Aorta (tissue), 5 donors: ENCODE measurements around the gene OAF. TPM values are rescaled to one million over a fixed set of nuclear protein-coding genes. Genes with fewer than 3 reads are reported as not detected.
"Not testable (repeated sequence)": the region's sequence is repeated elsewhere in the genome, so short reads cannot be mapped to it uniquely, and the experiment has no call there.

ENCODE experiments used
- ATAC-seq: fragments of 200-7000 bp; cut with Tn5 transposase; one replicate; pipeline ENCODE4 v1.9.1; 2022; ENCODE audit warnings: moderate library complexity; ENCODE audit not compliant: low FRiP score
- DNase-seq, 2 donors: peaks; one replicate each; pipeline ENCODE4 v3.0.0-alpha.2; 2020
- H3K27ac ChIP-seq, 2 donors: one replicate each; pipeline ENCODE4 v1.5.1; 2013; ENCODE audit warnings: low read length in 2 of 2, mild to moderate bottlenecking in 2 of 2, moderate library complexity in 2 of 2, control low read depth in 1 of 2, inconsistent platforms in 1 of 2, low read depth in 1 of 2
- H3K27me3 ChIP-seq, 2 donors: one replicate each; pipeline ENCODE4 v1.6.1; 2013; ENCODE audit warnings: control low read depth in 1 of 2, low read length in 1 of 2, mild to moderate bottlenecking in 1 of 2, moderate library complexity in 1 of 2; ENCODE audit not compliant: insufficient read depth in 2 of 2, control insufficient read depth in 1 of 2
- H3K36me3 ChIP-seq, 2 donors: one replicate each; pipeline ENCODE4 v1.6.1; 2013; ENCODE audit warnings: control low read depth in 1 of 2, low read length in 1 of 2, mild to moderate bottlenecking in 1 of 2; ENCODE audit not compliant: insufficient read depth in 2 of 2, control insufficient read depth in 1 of 2
- H3K4me1 ChIP-seq, 2 donors: one replicate each; pipeline ENCODE4 v1.6.1; 2013; ENCODE audit warnings: low read length in 2 of 2, control low read depth in 1 of 2, mild to moderate bottlenecking in 1 of 2, moderate library complexity in 1 of 2; ENCODE audit not compliant: insufficient read depth in 2 of 2, control insufficient read depth in 1 of 2
- H3K4me3 ChIP-seq, 2 donors: one replicate each; pipeline ENCODE4 v1.5.1; 2013; ENCODE audit warnings: low read length in 2 of 2, control low read depth in 1 of 2, mild to moderate bottlenecking in 1 of 2
- H3K9me3 ChIP-seq: one replicate; pipeline ENCODE4 v1.6.1; 2013; ENCODE audit warnings: mild to moderate bottlenecking, low read length; ENCODE audit not compliant: control insufficient read depth
- WGBS, 2 donors: extraction: QIAGEN DNeasy Blood & Tissue Kit; methylation state at CpG; one replicate each; pipeline ENCODE4 v1.1.7; 2013; 5-methylcytosine and 5-hydroxymethylcytosine counted together
- intact Hi-C, 2 donors: fragments of 100-400 bp; cut with DNase I; formaldehyde crosslinking; loops; one replicate each; pipeline versions ENCODE4 v1.14.2 to v1.15.0; 2022
- polyA plus RNA-seq, 2 donors: library from polyadenylated mRNA; stranded (reverse); fragments of 200-250 nt; gene quantifications; one replicate each; pipeline ENCODE4 v1.2.3, GENCODE V29; 2013
- total RNA-seq, 2 donors: library from RNA; stranded (reverse); fragmentation: NEBNext Ultra II Directional; extraction: Animal tissue kit (Norgen Biotek cat#: 25700); gene quantifications; one replicate each; pipeline ENCODE4 v1.2.1, GENCODE V29; 2021
- donor health status: healthy with polysubstance abuse.
- donor health status: Bipolar disorder and iron deficiency.
- donor health status: DM: no; HTN: no; CAD: no.
- donor health status: DM: no; HTN: no; CAD: no.
- donor health status: DM: yes; HTN: yes; CAD: no.

The OAF gene
- total and polyA plus RNA-seq, 4 donors, result 4.8 to 79.1 (median 16.5) TPM

DNA sequence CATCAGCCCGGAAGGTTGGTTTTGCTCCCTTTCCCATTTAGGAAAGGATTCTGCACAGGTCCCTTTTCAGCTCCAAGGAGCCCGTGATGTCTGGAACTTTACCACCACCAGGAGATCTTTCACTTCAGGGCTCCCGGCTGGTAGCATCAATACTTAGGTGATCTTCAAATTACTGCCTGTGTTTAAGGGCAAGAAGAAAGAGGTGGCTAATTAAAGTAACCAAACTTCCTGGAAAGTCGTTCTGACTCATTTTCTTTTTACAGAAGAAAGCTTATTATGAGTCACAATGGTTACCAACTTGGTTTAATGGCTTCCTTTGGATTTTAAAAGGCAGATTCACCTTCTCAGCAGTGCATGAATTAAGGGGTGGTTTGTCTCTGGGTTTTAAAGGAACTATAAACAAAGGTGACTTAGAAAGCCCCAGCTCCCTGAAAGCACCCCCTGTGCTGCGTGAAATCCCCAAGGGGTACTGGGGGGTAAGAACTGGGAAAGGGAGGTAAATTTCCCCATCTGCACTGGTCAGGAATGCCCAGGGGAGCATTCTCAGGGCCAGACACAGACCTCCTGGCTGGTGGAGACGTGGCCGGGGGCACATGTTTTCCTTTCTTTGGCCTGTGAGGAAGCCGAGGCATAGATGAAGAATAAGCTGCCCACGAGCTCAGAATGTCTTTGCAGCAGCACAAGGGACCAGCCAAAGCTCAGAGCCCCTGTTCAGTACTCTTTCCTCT, 37.9 kb downstream of the OAF start:
- WGBS, 2 donors, result 56 to 65% methylated on average over 9 of the region's 9 CpGs
- Histone ChIP-seq H3K36me3 (no peaks in the 10 kb centered on the region), H3K27me3 (no peaks in the 10 kb centered on the region)

DNA sequence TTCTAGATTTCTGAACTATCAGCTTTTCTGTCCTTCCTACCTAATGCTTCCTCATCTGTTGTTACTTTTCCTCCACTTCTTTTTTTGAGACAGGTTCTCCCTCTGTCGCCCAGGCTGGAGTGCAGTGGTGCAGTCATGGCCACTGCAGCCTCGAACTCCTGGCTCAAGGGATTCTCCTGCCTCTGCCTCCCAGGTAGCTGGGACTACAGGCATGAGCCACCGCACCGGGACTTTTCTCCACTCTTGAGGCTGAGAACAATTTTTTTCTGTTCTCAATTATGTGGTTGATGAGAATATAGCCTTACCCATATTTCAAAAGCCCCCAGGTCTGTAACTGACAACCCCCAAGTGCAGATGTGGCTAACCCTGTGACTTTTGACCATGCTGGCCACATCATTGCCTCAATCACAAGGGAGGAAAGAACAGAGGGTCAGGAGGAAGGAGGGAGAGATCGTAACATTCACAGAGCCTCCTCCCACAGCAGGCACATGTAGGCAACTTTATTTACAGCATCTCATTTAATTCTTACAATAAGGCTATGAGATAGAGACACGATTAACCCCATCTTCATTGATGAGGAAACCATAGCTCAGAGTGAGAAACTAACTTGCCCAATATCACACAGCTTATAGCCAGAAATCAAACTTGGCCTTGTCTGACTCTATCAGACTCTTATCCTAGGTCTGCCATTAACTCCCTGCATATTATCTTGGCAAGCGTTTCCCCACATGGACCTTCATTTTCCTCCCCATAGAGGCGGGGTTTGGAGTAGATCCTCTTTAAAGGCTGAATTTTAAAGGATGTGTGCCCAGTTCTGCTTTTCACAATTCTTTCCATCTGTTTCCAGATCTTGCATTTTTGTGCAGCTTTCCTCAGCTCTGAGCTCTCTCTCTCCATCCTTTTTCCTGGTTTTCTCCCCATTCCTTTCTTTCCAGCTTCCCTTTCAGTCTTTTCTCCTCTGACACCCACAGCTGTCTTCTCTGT, 38.7 kb downstream of the OAF start:
- H3K27ac ChIP-seq, result no peak overlapping the region
- H3K4me1 ChIP-seq, result no peaks in the 10 kb centered on the region
- 76 to 82% methylated on average over 8 of the region's 8 CpGs for WGBS, 2 donors
- ATAC-seq, result no peak
- intact Hi-C loops, result loop anchor here in 1 of 2 donors (10.0 kb wide), 1 partner anchor 705 kb away; no protein-coding TSS in a partner anchor
- no peaks in the 10 kb centered on the region for H3K36me3 ChIP-seq
- H3K27me3 ChIP-seq, result no peaks in the 10 kb centered on the region
- DNase-seq, result no peak
- no peak overlapping the region for H3K4me3 ChIP-seq
- H3K9me3 ChIP-seq, result no peaks in the 10 kb centered on the region

More for the DNA sequence above, 37.9 kb downstream of the OAF start:
- ATAC-seq, result no peak
- no peak overlapping the region for H3K27ac ChIP-seq
- H3K4me1 ChIP-seq, result no peaks in the 10 kb centered on the region
- DNase-seq, result no peak
- H3K9me3 ChIP-seq, result no peaks in the 10 kb centered on the region
- intact Hi-C loops, result loop anchor here in 1 of 2 donors (10.0 kb wide), 1 partner anchor 706 kb away; no protein-coding TSS in a partner anchor
- H3K4me3 ChIP-seq, result no peak overlapping the region

DNA sequence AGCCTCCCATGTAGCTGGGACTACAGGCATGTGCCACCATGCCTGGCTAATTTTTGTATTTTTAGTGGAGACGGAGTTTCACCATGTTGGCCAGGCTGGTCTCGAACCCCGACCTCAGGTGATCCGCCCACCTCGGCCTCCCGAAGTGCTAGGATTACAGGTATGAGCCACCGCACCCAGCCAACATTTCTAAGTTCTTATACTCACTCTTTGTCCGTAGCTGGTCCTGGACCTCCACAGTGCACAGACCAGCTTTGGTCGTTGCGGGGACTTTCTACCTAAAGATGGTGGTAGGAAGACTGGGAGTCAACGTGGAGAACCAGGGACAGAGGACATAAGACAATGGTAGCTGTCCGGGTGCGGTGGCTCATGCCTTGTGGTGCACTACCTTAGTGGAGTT, 42.5 kb downstream of the OAF start:
- H3K4me1 ChIP-seq, ATAC-seq, DNase-seq, H3K36me3 ChIP-seq, H3K4me3 ChIP-seq, H3K27me3 ChIP-seq, intact Hi-C loops, H3K9me3 ChIP-seq, H3K27ac ChIP-seq: not testable (repeated sequence)
- 94 to 97% methylated on average over 13 of the region's 13 CpGs for WGBS, 2 donors

DNA sequence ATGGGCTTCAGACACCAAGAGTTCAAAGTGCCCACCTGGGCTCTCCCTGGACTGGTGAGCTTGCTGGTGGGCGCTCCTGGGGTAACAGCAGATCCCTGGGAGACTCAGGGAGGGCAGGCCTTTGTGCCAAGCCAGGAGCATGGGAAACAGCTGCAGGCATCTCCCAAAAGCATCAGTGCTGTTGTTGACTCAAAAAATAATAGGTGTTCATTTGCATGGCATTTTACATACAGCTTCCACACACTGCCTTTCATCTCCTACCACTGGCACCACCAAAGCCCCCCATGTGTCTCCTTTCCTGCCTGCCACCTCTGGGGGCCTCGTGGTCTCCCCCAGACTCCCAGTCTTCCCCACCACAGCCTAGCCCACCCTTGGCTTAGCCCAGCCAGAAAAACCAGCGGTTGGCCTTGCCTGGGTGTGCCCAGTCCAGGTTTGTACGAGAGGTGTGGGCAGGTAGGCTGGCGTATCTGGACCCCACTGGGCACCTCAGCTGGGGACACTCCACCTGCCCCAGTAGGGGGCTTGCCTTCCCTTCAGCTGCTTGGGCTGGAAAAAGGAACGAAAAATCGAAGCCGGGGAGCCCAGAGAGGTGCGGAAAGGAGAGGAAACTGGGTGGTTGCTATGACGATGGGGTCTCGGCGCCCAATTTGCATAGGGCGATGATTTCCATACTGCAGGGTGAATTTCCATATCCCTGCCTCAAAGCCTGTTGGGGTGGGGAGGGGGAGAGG, 44.1 kb downstream of the OAF start:
- H3K4me1 ChIP-seq, result no peaks in the 10 kb centered on the region
- 16 to 22% methylated on average over 13 of the region's 13 CpGs for WGBS, 2 donors
- H3K9me3 ChIP-seq, result no peaks in the 10 kb centered on the region
- ATAC-seq, result no peak
- intact Hi-C loops, result no loop called here
- H3K4me3 ChIP-seq, result no peak overlapping the region
- no peak for DNase-seq
- no peaks in the 10 kb centered on the region for H3K27me3 ChIP-seq
- H3K36me3 ChIP-seq, result no peaks in the 10 kb centered on the region
- no peak overlapping the region for H3K27ac ChIP-seq

DNA sequence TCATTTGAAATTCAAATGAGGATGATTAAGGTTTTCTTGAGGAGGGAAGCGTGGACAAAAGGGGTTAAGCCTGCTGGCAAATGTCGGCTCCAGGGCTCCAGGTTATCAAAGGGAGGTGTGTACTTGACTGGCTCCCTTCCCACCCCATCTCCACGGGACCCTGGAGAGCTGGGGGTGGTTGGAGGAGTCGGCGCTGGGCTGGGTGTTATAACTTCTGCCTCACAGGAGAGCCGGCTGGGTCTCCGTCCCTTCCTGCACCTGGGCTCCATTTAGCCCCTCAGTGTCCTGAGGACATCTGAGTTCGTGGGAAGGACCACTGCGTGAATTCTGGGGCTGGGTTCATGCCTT, 44.7 kb downstream of the OAF start:
- H3K27ac ChIP-seq, result no peak overlapping the region
- H3K36me3 ChIP-seq, result no peaks in the 10 kb centered on the region
- no peaks in the 10 kb centered on the region for H3K4me1 ChIP-seq
- no peaks in the 10 kb centered on the region for H3K9me3 ChIP-seq
- ATAC-seq (no peak), DNase-seq (no peak)
- intact Hi-C loops, result no loop called here
- 11 to 22% methylated on average over 9 of the region's 9 CpGs for WGBS, 2 donors
- no peaks in the 10 kb centered on the region for H3K27me3 ChIP-seq
- H3K4me3 ChIP-seq, result no peak overlapping the region

DNA sequence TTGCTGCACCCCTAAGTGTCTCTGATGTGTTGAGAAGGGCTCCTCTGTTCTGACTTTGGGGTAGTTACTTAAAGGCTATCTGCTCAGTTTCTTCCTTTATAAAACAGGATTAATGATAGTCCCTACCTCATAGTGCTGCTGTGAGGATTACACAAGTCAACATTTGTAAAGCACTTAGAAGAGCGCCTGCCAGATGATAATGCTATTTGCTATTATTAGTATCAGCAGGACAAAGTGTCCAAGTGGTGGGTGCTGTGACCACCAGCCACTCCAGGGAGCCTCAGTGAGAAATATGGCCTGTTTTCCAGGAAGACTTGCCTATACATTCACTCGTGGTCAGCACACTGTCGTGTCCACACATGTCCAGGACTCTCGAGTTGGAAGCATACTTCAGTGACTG, 45.3 kb downstream of the OAF start:
- Histone ChIP-seq H3K4me3 (no peak overlapping the region), H3K36me3 (no peaks in the 10 kb centered on the region), H3K9me3 (no peaks in the 10 kb centered on the region), H3K4me1 (no peaks in the 10 kb centered on the region), H3K27me3 (no peaks in the 10 kb centered on the region), H3K27ac (no peak overlapping the region)
- ATAC-seq (no peak), DNase-seq (no peak)
- intact Hi-C loops, result no loop called here
- WGBS, 2 donors, result 61 to 65% methylated on average over 4 of the region's 4 CpGs

DNA sequence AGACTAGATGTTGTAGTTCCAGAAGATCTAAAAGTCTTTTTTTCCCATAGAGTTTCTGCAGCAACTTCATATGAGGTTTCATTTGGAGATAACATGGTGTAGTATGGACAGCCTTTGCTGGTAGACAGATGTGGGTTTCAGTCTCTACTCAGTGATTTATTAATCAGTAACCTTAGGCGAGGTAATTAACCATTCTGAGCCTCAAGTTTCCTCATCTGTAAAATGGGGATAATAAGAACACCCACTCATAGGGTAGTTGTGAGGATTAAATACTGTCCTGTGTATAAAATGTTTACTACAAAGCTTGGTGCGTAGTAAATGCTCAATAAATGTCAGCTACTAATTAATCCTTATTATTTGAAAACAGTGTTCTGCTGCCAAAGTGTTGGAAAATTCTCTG, 45.9 kb downstream of the OAF start:
- H3K27me3 ChIP-seq, result no peaks in the 10 kb centered on the region
- H3K4me3 ChIP-seq, result no peak overlapping the region
- ATAC-seq, result no peak
- no peaks in the 10 kb centered on the region for H3K9me3 ChIP-seq
- intact Hi-C loops, result no loop called here
- 88 to 90% methylated on average over 2 of the region's 2 CpGs for WGBS, 2 donors
- DNase-seq, result no peak
- H3K36me3 ChIP-seq, result no peaks in the 10 kb centered on the region
- H3K27ac ChIP-seq, result no peak overlapping the region
- no peaks in the 10 kb centered on the region for H3K4me1 ChIP-seq

DNA sequence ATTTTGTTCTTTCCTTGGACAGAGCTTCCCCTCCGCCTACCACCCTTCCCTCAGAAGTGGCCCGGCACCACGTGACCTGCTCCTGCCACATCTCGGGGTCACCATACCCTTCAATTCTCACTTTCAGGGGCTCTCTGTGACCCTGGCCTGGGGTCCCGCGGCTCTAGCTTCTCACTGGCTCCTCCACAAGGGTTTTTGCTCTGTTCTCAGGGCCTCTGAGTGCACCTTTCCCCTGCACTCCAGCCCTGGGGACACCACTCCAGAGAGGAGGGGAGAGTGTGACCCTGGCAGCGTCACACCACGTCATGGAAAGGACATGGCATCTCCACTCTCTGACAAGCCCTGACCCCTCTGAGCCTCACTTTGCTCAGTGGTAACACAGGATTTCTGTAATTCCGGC, 46.5 kb downstream of the OAF start:
- intact Hi-C loops, result no loop called here
- H3K27ac ChIP-seq, result no peak overlapping the region
- H3K9me3 ChIP-seq, result no peaks in the 10 kb centered on the region
- ATAC-seq (no peak), DNase-seq (no peak)
- H3K36me3 ChIP-seq, result no peaks in the 10 kb centered on the region
- H3K4me1 ChIP-seq, result no peaks in the 10 kb centered on the region
- H3K27me3 ChIP-seq, result no peaks in the 10 kb centered on the region
- no peak overlapping the region for H3K4me3 ChIP-seq
- WGBS, 2 donors, result 86 to 87% methylated on average over 9 of the region's 9 CpGs
